GM23248 (cell line): ENCODE results near the gene EBF3.

ENCODE experiments used
- EZH2 ChIP-seq: fragments of 200-600 bp; sonication (generic); IDR thresholded peaks from 2 replicates; pipeline ENCODE4 v1.6.1; 2018; ENCODE audit warnings: antibody characterized with exemption, mild to moderate bottlenecking; ENCODE audit not compliant: insufficient read depth, poor library complexity, severe bottlenecking
- EZH2phosphoT487 ChIP-seq: fragments of 200-600 bp; sonication (generic); IDR thresholded peaks from 2 replicates; pipeline ENCODE4 v1.6.1; 2018; ENCODE audit warnings: antibody characterized with exemption, moderate library complexity, mild to moderate bottlenecking, low read depth; ENCODE audit not compliant: insufficient read depth

GRCh38 chr10:129863201-129863663 is 100.8 kb downstream of the EBF3 start:
- TF ChIP-seq EZH2, result no peak
- no peak for TF ChIP-seq EZH2phosphoT487
